GM19463 (cell line): Measurements from ENCODE around the gene FAM149B1.
"Not testable (repeated sequence)": the region's sequence is repeated elsewhere in the genome, so short reads cannot be mapped to it uniquely, and the experiment has no call there.

ENCODE experiments used
- ATAC-seq: cut with Tn5 transposase; IDR thresholded peaks from one replicate; pipeline ENCODE4 v1.9.1; 2021; ENCODE audit warnings: mild to moderate bottlenecking, moderate library complexity; ENCODE audit not compliant: unreplicated experiment

The FAM149B1 gene

DNA sequence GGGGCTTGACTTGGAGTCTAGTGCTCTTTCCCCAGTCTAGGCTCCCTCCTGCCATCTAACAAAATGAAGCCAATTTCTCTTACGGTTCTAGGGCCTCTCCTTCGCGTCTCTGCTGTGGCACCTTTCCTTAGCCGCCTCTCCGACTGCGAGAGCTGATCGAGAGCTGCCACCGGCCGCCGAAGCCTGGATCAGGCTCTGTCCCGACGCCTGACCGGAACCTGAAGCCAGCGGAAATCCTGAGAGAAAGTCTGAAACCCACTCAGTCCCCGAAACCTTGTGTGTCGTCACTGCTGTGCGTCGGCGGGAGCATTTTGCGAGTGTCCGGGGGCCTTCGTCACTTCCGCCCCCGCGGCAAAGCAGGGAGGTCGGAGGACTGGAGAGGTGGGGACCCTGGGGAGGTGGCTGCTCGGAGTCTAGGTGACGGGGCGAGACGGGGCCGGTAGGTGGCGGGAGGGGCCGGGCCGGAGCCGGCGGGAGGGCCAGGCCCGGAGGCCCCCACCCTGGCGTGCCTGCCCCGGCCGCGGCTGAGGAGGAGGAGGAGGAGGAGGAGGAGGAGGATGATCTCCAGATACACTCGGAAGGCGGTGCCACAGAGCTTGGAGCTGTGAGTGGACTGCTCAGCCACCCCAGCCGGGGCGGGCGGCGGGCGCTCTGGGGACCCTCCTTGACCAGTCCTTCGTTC, at the start of gene FAM149B1, which contains the start of gene ECD:
Gene FAM149B1, plus strand, starts transcription at position 337 of the 682 bp plus-strand sequence. Its CDS starts 221 bp downstream, at position 558.
Gene ECD, minus strand, starts transcription at position 226 of the 682 bp plus-strand sequence. CDS start 4,071 bp downstream, outside the sequence.
- peak; percentile 92 for ATAC-seq

- ATAC-seq: no peak
Observed at GRCh38 chr10:73119457-73119856, 48.5 kb upstream of the FAM149B1 start.

- ATAC-seq: no peak
Observed at GRCh38 chr10:73119952-73120351, 48.0 kb upstream of the FAM149B1 start.

GRCh38 chr10:73126343-73126742, 41.6 kb upstream of the FAM149B1 start:
- ATAC-seq: no peak

GRCh38 chr10:73131301-73131700, 36.6 kb upstream of the FAM149B1 start:
- ATAC-seq: no peak

GRCh38 chr10:73131913-73132686, 35.8 kb upstream of the FAM149B1 start:
- ATAC-seq: no peak

- ATAC-seq: no peak
Observed at GRCh38 chr10:73134727-73135126, 33.2 kb upstream of the FAM149B1 start.

DNA sequence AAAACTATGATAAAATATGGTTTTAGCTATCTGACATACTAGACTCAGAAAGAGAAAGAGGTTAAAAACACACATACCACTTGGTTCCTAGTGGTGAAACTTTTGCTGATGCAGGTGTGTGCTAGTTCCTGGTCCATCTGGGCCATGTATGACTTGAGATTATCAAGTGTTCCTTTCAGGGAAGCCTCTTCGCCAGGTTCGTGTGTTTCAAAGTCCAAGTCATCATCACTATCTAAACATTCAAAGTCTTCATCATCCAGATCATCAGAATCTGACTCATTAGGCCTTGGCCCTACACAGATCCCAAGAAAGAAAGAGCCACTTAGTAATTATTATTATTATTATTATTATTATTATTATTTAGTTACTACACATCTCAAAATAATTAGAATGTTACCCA, 31.3 kb upstream of the FAM149B1 start:
- ATAC-seq: no peak

DNA sequence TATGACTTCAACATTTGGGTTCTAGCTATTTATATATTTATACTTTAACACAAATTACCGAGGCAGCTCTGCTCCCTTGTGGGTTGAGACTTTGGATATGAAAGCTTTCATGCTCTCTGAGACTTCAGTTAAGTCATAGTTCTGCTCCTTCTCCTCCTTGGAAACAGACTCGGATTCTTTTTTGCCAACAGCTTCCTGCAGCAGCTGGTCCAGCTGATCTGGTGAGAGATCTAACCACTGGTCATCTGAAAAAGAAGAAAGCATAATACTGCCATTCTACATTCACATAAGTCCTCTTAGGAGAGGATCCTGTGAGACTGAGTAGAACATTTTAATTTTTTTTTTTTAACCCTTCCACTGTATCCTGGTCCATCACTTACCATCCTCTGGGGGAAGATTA, 28.7 kb upstream of the FAM149B1 start:
- ATAC-seq: no peak

GRCh38 chr10:73141603-73142002, 26.3 kb upstream of the FAM149B1 start:
- ATAC-seq: no peak

- not testable (repeated sequence) for ATAC-seq
Observed at GRCh38 chr10:73150633-73151413, 17.1 kb upstream of the FAM149B1 start.

GRCh38 chr10:73152009-73152408, 15.9 kb upstream of the FAM149B1 start:
- no peak for ATAC-seq

DNA sequence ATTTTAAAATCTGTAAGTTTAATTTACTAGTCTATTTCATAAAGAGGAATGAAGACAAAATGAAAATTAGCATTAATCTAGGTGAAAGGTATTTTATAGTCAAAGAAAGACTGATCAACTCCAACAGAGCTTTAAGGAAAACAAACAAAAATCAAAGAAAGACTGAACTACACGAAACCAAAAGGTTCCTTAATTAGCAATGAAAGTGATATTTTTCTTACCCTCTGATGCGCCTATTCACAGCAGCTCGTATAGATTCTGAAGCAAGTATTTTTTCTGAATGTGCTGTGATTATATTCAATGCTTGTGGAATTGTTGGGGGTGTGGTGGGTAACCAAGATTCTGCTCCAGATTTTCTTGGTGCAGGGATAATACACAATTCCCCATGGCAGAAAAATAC, 11.9 kb upstream of the FAM149B1 start:
- no peak for ATAC-seq

DNA sequence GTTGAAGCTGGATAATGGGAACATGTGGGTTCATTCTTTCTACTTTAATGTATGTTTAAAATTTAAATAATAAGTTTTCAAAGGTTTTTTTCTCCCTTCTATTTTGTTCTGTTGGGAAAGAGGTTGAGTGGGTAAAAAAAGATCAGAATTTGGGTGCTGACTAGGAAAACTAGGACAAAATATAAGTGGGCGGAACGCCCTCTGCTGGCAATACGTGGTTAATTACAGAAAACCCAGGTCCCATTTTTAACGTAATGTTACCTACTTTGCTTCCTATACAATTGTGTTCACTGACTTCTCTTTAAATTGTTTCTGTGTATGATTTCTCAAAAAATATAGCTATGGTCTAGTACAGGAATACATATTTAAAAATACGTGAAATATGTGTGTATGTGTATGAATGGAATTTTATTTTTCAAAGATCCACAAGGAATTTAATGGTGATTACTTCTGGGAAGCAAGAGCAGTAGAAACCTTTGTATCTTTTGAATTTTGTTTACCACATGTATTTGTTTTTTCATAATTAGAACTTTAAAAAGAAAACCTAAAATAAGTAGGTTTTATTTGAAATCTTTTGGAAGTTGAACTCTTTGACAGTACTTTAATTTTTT, 8.8 kb upstream of the FAM149B1 start:
- no peak for ATAC-seq

DNA sequence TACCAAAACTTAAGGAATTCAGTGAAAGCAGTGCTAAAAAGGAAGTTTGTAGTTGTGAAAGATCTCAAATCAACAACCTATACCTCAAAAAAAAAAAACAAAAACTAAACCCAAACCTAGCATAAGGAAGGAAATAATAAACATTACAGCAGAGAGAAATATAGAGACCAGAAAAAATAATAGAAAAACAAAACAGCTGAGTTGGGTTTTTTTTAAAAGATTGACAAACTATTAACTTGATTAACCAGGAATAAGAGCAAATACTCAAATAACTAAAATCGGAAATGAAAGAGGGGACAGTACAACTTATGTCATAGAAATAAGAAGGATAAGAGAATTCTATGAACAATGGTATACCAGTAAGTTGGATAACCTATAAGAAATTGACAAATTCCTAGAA, 6.8 kb upstream of the FAM149B1 start:
- ATAC-seq: no peak

GRCh38 chr10:73161662-73162061, 6.3 kb upstream of the FAM149B1 start:
- ATAC-seq: no peak

GRCh38 chr10:73163096-73163495, 4.8 kb upstream of the FAM149B1 start:
- no peak for ATAC-seq

- no peak for ATAC-seq
Observed at GRCh38 chr10:73166972-73167371, 947 bp upstream of the FAM149B1 start.

DNA sequence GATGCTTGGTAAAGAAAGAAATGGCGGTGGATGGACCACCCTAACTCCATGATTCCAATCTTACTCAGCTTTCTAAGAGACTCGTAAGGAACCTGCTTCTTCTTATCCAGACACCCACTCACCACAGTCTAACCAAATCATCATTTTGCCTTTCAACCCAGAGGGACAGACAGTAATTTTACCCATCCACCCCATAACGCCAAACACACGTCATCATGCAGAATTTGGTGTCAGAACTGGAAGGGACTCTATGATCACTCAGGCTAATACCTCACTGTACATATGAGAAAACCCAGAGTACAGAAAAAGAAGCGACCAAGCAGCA, 499 bp upstream of the FAM149B1 start:
- ATAC-seq: no peak

DNA sequence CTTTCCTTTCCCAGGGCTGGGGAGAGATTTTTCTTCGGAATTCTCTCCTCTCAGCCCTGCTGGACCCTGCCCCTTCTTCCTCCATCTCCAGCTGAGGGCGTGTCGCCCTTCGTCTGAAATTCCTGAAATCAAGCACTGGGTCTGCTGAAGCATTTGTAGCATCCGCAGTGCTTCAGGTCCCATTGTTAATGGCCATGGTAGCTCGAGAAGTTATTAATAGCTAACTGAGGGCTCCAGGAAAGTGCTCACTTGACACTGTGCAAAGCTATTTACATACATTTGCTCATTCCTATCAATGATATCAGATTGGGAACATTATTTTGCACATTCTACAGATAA, 515 bp downstream of the FAM149B1 start:
- no peak for ATAC-seq

DNA sequence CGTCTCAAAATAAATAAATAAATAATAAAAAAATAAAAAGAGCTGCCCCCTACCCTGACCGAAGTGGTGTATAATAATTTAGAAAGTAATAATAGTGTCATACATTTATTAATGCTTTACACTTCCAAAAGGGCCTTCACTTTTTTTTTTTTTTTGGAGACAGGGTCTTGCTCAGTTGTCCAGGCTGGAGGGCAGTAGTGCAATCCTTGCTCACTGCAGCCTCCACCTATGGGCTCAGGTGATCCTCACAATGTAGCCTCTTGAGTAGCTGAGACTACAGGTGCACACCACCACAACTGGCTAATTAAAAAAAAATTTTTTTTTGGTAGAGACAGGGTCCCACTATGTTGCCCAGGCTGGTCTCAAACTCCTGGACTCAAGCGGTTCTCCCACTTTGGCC, 1.4 kb downstream of the FAM149B1 start:
- ATAC-seq: no peak
